ENCODE measurements around the gene GSTM1. TPM values are rescaled to one million over a fixed set of nuclear protein-coding genes. Genes with fewer than 3 reads are reported as not detected.

GSTM1 gene
- total and polyA plus RNA-seq, 10 of the 15 experiments (the other 5 are each of a cell fraction or from before 2014, with no cell fraction given) = 16.0 to 75.6 (median 46.4) TPM

DNA sequence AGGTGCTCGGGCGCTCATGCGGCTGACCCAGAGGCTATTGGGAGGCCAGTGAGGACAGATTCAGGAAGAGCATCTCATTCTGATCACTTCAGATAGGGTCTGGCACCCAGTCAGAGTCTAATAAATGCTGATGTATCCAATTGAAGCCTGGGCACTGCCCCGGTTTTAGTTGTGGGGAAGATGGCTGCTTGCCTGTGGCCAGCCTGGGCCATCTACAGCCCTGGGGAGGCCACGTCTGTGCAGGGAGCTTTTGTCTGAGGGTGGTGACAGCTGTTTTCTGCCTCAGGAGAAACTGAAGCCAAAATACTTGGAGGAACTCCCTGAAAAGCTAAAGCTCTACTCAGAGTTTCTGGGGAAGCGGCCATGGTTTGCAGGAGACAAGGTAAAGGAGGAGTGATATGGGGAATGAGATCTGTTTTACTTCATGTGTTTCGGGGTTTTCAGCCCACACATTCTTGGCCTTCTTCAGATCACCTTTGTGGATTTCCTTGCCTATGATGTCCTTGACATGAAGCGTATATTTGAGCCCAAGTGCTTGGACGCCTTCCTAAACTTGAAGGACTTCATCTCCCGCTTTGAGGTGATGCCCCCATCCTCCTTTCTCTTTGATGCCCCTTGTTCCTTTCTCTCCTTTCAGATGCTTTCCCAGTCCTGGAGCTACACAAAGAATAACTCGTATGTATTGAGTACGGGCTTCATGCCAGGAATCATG, 27.2 kb downstream of the GSTM1 start:
- Histone ChIP-seq H3K36me3 (ENCODE audit: control insufficient read depth in 2 of 2, insufficient read depth in 2 of 2, low read length in 1 of 2) (no peaks in the 10 kb centered on the region), H3K4me2 (ENCODE audit: control insufficient read depth, insufficient read depth) (no peak overlapping the region), H3K79me2 (ENCODE audit: control insufficient read depth, insufficient read depth, low read length) (no peaks in the 10 kb centered on the region), H3K4me3 (no peak overlapping the region), H3K9me3 (replicated peaks; ENCODE audit: control insufficient read depth, insufficient read depth, low read length) (no peaks in the 10 kb centered on the region; the same call in 2 of the 3 replicates), H4K20me1 (ENCODE audit: control insufficient read depth, insufficient read depth) (no peaks in the 10 kb centered on the region), H3K27me3 (replicated peaks in 1 of 2; ENCODE audit: control insufficient read depth in 2 of 2, insufficient read depth in 2 of 2, low read length in 1 of 2) (no peaks in the 10 kb centered on the region), H3K4me1 (ENCODE audit: control insufficient read depth, insufficient read depth, low read length) (peaks cover 9% of the 10 kb centered on the region), H3K9ac (ENCODE audit: control insufficient read depth, insufficient read depth, low read length) (no peak overlapping the region), H3K27ac (ENCODE audit: control insufficient read depth, insufficient read depth) (no peak overlapping the region), H2AFZ (ENCODE audit: control insufficient read depth, low read depth, low read length) (no peak overlapping the region)
- FAIRE-seq (no peak), ATAC-seq (no peak), DNase-seq (ENCODE audit: low read depth, low spot score) (no peak)
- RAD21 ChIA-PET (ENCODE audit: unreplicated experiment) = no interaction called here
- 64% methylated on average over 12 of the region's 12 CpGs for WGBS (ENCODE audit: insufficient coverage, insufficient replicate concordance, low lambda C conversion rate, missing lambda C conversion rate)
- intact Hi-C loops (cut with micrococcal nuclease; ENCODE audit: unreplicated experiment) (no loop called here), in situ Hi-C loops (cut with MboI) (no loop called here)
- POLR2A ChIA-PET = no interaction called here
- no TSS peak for BruUV-seq (replicated peaks)
- CTCF ChIA-PET = no interaction called here
- SMC1A ChIA-PET (ENCODE audit: uncharacterized antibody, unreplicated experiment) = interaction anchor here (1.6 kb wide), 1 partner anchor 27 kb away, joined by 3 read pairs; the partner anchor contains the start of gene GSTM1
- TF ChIP-seq HSF1 (IDR thresholded peaks at IDR 0.05; ENCODE audit: low read depth, low read length) (no peak), ZNF207 (IDR thresholded peaks at IDR 0.05; ENCODE audit: borderline replicate concordance) (no peak)

- in situ Hi-C loops (cut with MboI) = no loop called here
- ChIA-PET RAD21 (ENCODE audit: unreplicated experiment) (interaction anchor here (2.0 kb wide), 1 partner anchor 58 kb away, joined by 6 read pairs; no protein-coding TSS in a partner anchor), CTCF (no interaction called here)
Observed at GRCh38 chr1:109716121-109716520, 28.5 kb downstream of the GSTM1 start.

More at GRCh38 chr1:109716121-109716520, 28.5 kb downstream of the GSTM1 start:
- Histone ChIP-seq H3K27ac (ENCODE audit: control insufficient read depth, insufficient read depth) (no peak overlapping the region), H2AFZ (ENCODE audit: control insufficient read depth, low read depth, low read length) (no peak overlapping the region), H3K36me3 (ENCODE audit: control insufficient read depth in 2 of 2, insufficient read depth in 2 of 2, low read length in 1 of 2) (no peaks in the 10 kb centered on the region), H3K9me3 (replicated peaks; ENCODE audit: control insufficient read depth, insufficient read depth, low read length) (no peaks in the 10 kb centered on the region; the same call in 2 of the 3 replicates), H3K4me2 (ENCODE audit: control insufficient read depth, insufficient read depth) (no peak overlapping the region), H3K4me3 (no peak overlapping the region), H3K27me3 (replicated peaks in 1 of 2; ENCODE audit: control insufficient read depth in 2 of 2, insufficient read depth in 2 of 2, low read length in 1 of 2) (no peaks in the 10 kb centered on the region), H3K9ac (ENCODE audit: control insufficient read depth, insufficient read depth, low read length) (no peak overlapping the region), H3K4me1 (ENCODE audit: control insufficient read depth, insufficient read depth, low read length) (peaks cover 11% of the 10 kb centered on the region), H4K20me1 (ENCODE audit: control insufficient read depth, insufficient read depth) (no peaks in the 10 kb centered on the region), H3K79me2 (ENCODE audit: control insufficient read depth, insufficient read depth, low read length) (no peaks in the 10 kb centered on the region)
- no peak for ATAC-seq
- ChIA-PET POLR2A (no interaction called here), SMC1A (ENCODE audit: uncharacterized antibody, unreplicated experiment) (interaction anchor here (1.6 kb wide), 1 partner anchor 28 kb away, joined by 3 read pairs; the partner anchor contains the start of gene GSTM1)
- TF ChIP-seq SREBF1 (IDR thresholded peaks at IDR 0.05; ENCODE audit: low read length) (no peak), EGR1 (IDR thresholded peaks at IDR 0.05; ENCODE audit: borderline replicate concordance in 1 of 2, low read depth in 2 of 2, low read length in 2 of 2) (no peak), NBN (IDR thresholded peaks at IDR 0.05) (no peak), TAF1 (IDR thresholded peaks at IDR 0.05; ENCODE audit: borderline replicate concordance, low read depth, low read length) (no peak), EP300 (IDR thresholded peaks at IDR 0.05; ENCODE audit: borderline replicate concordance in 1 of 2, control insufficient read depth in 1 of 2, low read depth in 2 of 2, low read length in 2 of 2) (no peak), HDAC6 (IDR thresholded peaks at IDR 0.05; ENCODE audit: unreplicated experiment) (no peak), ZSCAN29 (IDR thresholded peaks at IDR 0.05) (no peak)
- FAIRE-seq = no peak
- BruUV-seq (replicated peaks) = no TSS peak
- no peak for DNase-seq (ENCODE audit: low read depth, low spot score)
- intact Hi-C loops (cut with micrococcal nuclease; ENCODE audit: unreplicated experiment) = no loop called here
- WGBS (ENCODE audit: insufficient coverage, insufficient replicate concordance, low lambda C conversion rate, missing lambda C conversion rate) = 73% methylated on average over 3 of the region's 3 CpGs

All from GM12878 (cell line).